Activated CD8-positive, alpha-beta memory T cell treated with anti-CD3 and anti-CD28 coated beads for 36 hours (primary cell): ENCODE results near the gene CPSF7. TPM values are rescaled to one million over a fixed set of nuclear protein-coding genes. Genes with fewer than 3 reads are reported as not detected.
"Not testable (repeated sequence)": the region's sequence is repeated elsewhere in the genome, so short reads cannot be mapped to it uniquely, and the experiment has no call there.

Experiments
- CTCF ChIA-PET: fragments of 350-600 bp; sonication (Branson Sonifier 250); formaldehyde crosslinking; loops from one replicate; lab custom pipeline; 2021; ENCODE audit warnings: antibody characterized with exemption; lab: Charles Lee
- POLR2A ChIA-PET: fragments of 350-600 bp; sonication (Branson Sonifier 250); formaldehyde crosslinking; loops from one replicate; lab custom pipeline; 2021; ENCODE audit warnings: antibody characterized with exemption; lab: Charles Lee
- total RNA-seq, 2 experiments: library from RNA; stranded (reverse); gene quantifications; one replicate each; pipeline ENCODE4 v1.2.3, GENCODE V29; 2021

The CPSF7 gene
- 100 to 1,000 TPM; 112 to 125 TPM for total RNA-seq

GRCh38 chr11:61429691-61430582 lies at the start of gene CPSF7, which contains the start of gene SDHAF2:
Gene CPSF7 (minus strand): TSS chr11:61429975. CDS start chr11:61429235, 740 bp downstream.
Gene SDHAF2 (plus strand): TSS chr11:61430124. CDS start chr11:61430147, 23 bp downstream.
- ChIA-PET POLR2A (interaction anchor here (0.6 to 2.6 kb wide), 7 partner anchors 17 to 456 kb away, joined by 3 to 10 read pairs (median 4); partner anchors contain the start of genes CYB561A3, DDB1, TKFC and TMEM138), CTCF (interaction anchor here (1.0 to 2.5 kb wide), 8 partner anchors 12 to 94 kb away, joined by 3 to 12 read pairs (median 4); no protein-coding TSS in a partner anchor)

GRCh38 chr11:61477727-61478148 lies 48.0 kb upstream of the CPSF7 start:
- ChIA-PET POLR2A (no interaction called here), CTCF (interaction anchor here (0.5 to 7.2 kb wide), 16 partner anchors 9 to 727 kb away, joined by 3 to 72 read pairs (median 4); partner anchors contain the start of gene LRRC10B)

- ChIA-PET POLR2A (no interaction called here), CTCF (interaction anchor here (0.5 to 7.2 kb wide), 10 partner anchors 10 to 90 kb away, joined by 3 to 72 read pairs (median 4); partner anchors contain the start of gene LRRC10B)
These were observed 47.4 kb upstream of the CPSF7 start for GRCh38 chr11:61477126-61477525.

- POLR2A ChIA-PET: no interaction called here
- CTCF ChIA-PET: interaction anchor here (1.5 to 7.2 kb wide), 3 partner anchors 19 to 41 kb away, joined by 5 to 72 read pairs (median 15); no protein-coding TSS in a partner anchor
These were observed 46.6 kb upstream of the CPSF7 start for GRCh38 chr11:61476371-61476770.

GRCh38 chr11:61475433-61475832 lies 45.7 kb upstream of the CPSF7 start:
- POLR2A ChIA-PET: no interaction called here
- CTCF ChIA-PET: interaction anchor here (0.6 to 7.2 kb wide), 2 partner anchors 42 to 171 kb away, joined by 3 to 72 read pairs; no protein-coding TSS in a partner anchor

GRCh38 chr11:61474013-61474643 lies 44.4 kb upstream of the CPSF7 start:
- CTCF ChIA-PET: interaction anchor here (0.9 to 7.2 kb wide), 2 partner anchors 35 to 44 kb away, joined by 3 to 72 read pairs; no protein-coding TSS in a partner anchor
- POLR2A ChIA-PET: no interaction called here

GRCh38 chr11:61473370-61474012 lies 43.7 kb upstream of the CPSF7 start:
- CTCF ChIA-PET: interaction anchor here (0.7 kb wide), 1 partner anchor 526 kb away, joined by 4 read pairs; no protein-coding TSS in a partner anchor
- POLR2A ChIA-PET: interaction anchor here (0.8 kb wide), 1 partner anchor 41 kb away, joined by 8 read pairs; no protein-coding TSS in a partner anchor

- ChIA-PET CTCF (interaction anchor here (0.7 kb wide), 1 partner anchor 527 kb away, joined by 4 read pairs; no protein-coding TSS in a partner anchor), POLR2A (interaction anchor here (0.8 kb wide), 1 partner anchor 41 kb away, joined by 8 read pairs; no protein-coding TSS in a partner anchor)
These were observed 43.1 kb upstream of the CPSF7 start for GRCh38 chr11:61472868-61473267.

GRCh38 chr11:61472282-61472681 lies 42.5 kb upstream of the CPSF7 start:
- POLR2A ChIA-PET: interaction anchor here (0.8 kb wide), 1 partner anchor 40 kb away, joined by 8 read pairs; no protein-coding TSS in a partner anchor
- CTCF ChIA-PET: interaction anchor here (1.3 kb wide), 1 partner anchor 45 kb away, joined by 7 read pairs; no protein-coding TSS in a partner anchor

- ChIA-PET CTCF (interaction anchor here (1.0 to 1.5 kb wide), 2 partner anchors 10 to 49 kb away, joined by 3 to 5 read pairs; no protein-coding TSS in a partner anchor), POLR2A (no interaction called here)
These were observed 38.2 kb upstream of the CPSF7 start for GRCh38 chr11:61468002-61468401.

- POLR2A ChIA-PET: not testable (repeated sequence)
- CTCF ChIA-PET: interaction anchor here (1.0 kb wide), 1 partner anchor 50 kb away, joined by 3 read pairs; no protein-coding TSS in a partner anchor
These were observed 37.8 kb upstream of the CPSF7 start for GRCh38 chr11:61467602-61468001.

GRCh38 chr11:61460986-61461385 lies 31.2 kb upstream of the CPSF7 start:
- CTCF ChIA-PET: no interaction called here
- POLR2A ChIA-PET: no interaction called here

- ChIA-PET CTCF (no interaction called here), POLR2A (interaction anchor here (0.7 kb wide), 1 partner anchor 664 kb away, joined by 3 read pairs; no protein-coding TSS in a partner anchor)
These were observed 30.7 kb upstream of the CPSF7 start for GRCh38 chr11:61460474-61460881.

GRCh38 chr11:61454520-61454919 lies 24.7 kb upstream of the CPSF7 start:
- POLR2A ChIA-PET: no interaction called here
- CTCF ChIA-PET: no interaction called here

GRCh38 chr11:61453695-61454094 lies 23.9 kb upstream of the CPSF7 start:
- ChIA-PET CTCF (no interaction called here), POLR2A (no interaction called here)

- ChIA-PET POLR2A (no interaction called here), CTCF (interaction anchor here (0.5 kb wide), 1 partner anchor 541 kb away, joined by 3 read pairs; no protein-coding TSS in a partner anchor)
These were observed 23.1 kb upstream of the CPSF7 start for GRCh38 chr11:61452825-61453224.

- POLR2A ChIA-PET: no interaction called here
- CTCF ChIA-PET: interaction anchor here (1.3 to 6.1 kb wide), 2 partner anchors 65 to 68 kb away, joined by 5 to 43 read pairs; no protein-coding TSS in a partner anchor
These were observed 18.8 kb upstream of the CPSF7 start for GRCh38 chr11:61448552-61448927.
